ENCODE results near the gene MOK.

Gene MOK

GRCh38 chr14:102232348-102232625 is 72.7 kb downstream of the MOK start:
- no peak for DNase-seq (ENCODE audit: low read depth)
- TF ChIP-seq MYC (IDR thresholded peaks at IDR 0.05; ENCODE audit: low read depth, low read length) (no peak), POLR2A (IDR thresholded peaks at IDR 0.05; ENCODE audit: extremely low read depth, insufficient read length) (no peak)
- TF ChIP-seq, protein P1, sequence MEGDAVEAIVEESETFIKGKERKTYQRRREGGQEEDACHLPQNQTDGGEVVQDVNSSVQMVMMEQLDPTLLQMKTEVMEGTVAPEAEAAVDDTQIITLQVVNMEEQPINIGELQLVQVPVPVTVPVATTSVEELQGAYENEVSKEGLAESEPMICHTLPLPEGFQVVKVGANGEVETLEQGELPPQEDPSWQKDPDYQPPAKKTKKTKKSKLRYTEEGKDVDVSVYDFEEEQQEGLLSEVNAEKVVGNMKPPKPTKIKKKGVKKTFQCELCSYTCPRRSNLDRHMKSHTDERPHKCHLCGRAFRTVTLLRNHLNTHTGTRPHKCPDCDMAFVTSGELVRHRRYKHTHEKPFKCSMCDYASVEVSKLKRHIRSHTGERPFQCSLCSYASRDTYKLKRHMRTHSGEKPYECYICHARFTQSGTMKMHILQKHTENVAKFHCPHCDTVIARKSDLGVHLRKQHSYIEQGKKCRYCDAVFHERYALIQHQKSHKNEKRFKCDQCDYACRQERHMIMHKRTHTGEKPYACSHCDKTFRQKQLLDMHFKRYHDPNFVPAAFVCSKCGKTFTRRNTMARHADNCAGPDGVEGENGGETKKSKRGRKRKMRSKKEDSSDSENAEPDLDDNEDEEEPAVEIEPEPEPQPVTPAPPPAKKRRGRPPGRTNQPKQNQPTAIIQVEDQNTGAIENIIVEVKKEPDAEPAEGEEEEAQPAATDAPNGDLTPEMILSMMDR (IDR thresholded peaks at IDR 0.05; ENCODE audit: low read depth, low read length), result no peak
- TF ChIP-seq, protein P2, sequence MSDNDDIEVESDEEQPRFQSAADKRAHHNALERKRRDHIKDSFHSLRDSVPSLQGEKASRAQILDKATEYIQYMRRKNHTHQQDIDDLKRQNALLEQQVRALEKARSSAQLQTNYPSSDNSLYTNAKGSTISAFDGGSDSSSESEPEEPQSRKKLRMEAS (IDR thresholded peaks at IDR 0.05; ENCODE audit: low read depth, low read length), result no peak
- peak overlapping the region; percentile 85 for H3K4me3 ChIP-seq (ENCODE audit: low read depth, low read length)

- no peak for DNase-seq (ENCODE audit: low read depth)
- TF ChIP-seq, protein P2 (IDR thresholded peaks at IDR 0.05; ENCODE audit: low read depth, low read length), result no peak
- TF ChIP-seq MYC (IDR thresholded peaks at IDR 0.05; ENCODE audit: low read depth, low read length), result no peak
- no peak for TF ChIP-seq POLR2A (IDR thresholded peaks at IDR 0.05; ENCODE audit: extremely low read depth, insufficient read length)
- TF ChIP-seq, protein P1 (IDR thresholded peaks at IDR 0.05; ENCODE audit: low read depth, low read length), result no peak
- peak overlapping the region; percentile 16 for H3K4me3 ChIP-seq (ENCODE audit: low read depth, low read length)
These were observed 73.3 kb downstream of the MOK start for GRCh38 chr14:102231476-102232347.

- no peak overlapping the region for H3K4me3 ChIP-seq (ENCODE audit: low read depth, low read length)
- TF ChIP-seq, protein P2 (IDR thresholded peaks at IDR 0.05; ENCODE audit: low read depth, low read length), result no peak
- no peak for TF ChIP-seq POLR2A (IDR thresholded peaks at IDR 0.05; ENCODE audit: extremely low read depth, insufficient read length)
- TF ChIP-seq, protein P1 (IDR thresholded peaks at IDR 0.05; ENCODE audit: low read depth, low read length), result no peak
- DNase-seq (ENCODE audit: low read depth), result no peak
These were observed 74.3 kb downstream of the MOK start for GRCh38 chr14:102230481-102231210.

- no peak for TF ChIP-seq MYC (IDR thresholded peaks at IDR 0.05; ENCODE audit: low read depth, low read length)
- no peak for TF ChIP-seq POLR2A (IDR thresholded peaks at IDR 0.05; ENCODE audit: extremely low read depth, insufficient read length)
- TF ChIP-seq, protein P2 (IDR thresholded peaks at IDR 0.05; ENCODE audit: low read depth, low read length), result no peak
- TF ChIP-seq, protein P1 (IDR thresholded peaks at IDR 0.05; ENCODE audit: low read depth, low read length), result no peak
- no peak overlapping the region for H3K4me3 ChIP-seq (ENCODE audit: low read depth, low read length)
- DNase-seq (ENCODE audit: low read depth), result no peak
These were observed 75.2 kb downstream of the MOK start for GRCh38 chr14:102229739-102230092.

DNA sequence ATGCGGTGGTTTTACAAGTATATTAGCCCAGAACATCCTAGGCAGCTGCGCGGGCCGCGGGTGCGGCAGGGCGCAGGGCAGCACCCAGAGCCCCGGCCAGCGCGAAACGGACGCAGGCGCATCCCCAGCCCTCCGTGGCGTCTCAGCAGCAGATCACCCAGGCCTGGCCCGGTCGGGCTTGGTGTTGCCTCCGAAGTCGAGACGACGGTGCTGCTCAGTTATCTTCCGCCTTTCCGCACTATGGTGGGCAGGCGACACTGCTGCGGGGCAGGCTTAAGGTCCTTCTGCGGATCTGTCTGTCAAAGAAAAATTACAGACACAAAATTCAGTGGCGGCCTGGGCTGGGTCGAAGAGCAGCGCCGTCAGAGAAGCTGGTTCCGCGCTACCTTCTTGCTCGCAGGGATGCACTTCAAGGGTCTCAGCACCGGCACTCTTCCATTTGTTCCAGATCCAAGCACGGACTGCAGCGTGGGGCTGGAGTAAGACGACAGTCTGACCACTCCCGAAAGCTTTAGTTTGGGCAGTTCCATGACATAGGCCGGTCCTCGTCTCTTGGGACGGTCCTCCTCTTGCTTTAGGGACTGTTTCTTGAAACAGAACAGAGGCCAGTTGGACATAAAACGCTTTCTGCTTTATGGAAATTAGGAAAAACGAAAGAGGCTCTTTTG is 75.8 kb downstream of the MOK start:
- no peak overlapping the region for H3K4me3 ChIP-seq (ENCODE audit: low read depth, low read length)
- DNase-seq (ENCODE audit: low read depth), result no peak
- TF ChIP-seq, protein P2 (IDR thresholded peaks at IDR 0.05; ENCODE audit: low read depth, low read length), result no peak
- TF ChIP-seq, protein P1 (IDR thresholded peaks at IDR 0.05; ENCODE audit: low read depth, low read length), result no peak
- TF ChIP-seq POLR2A (IDR thresholded peaks at IDR 0.05; ENCODE audit: extremely low read depth, insufficient read length), result no peak
- no peak for TF ChIP-seq MYC (IDR thresholded peaks at IDR 0.05; ENCODE audit: low read depth, low read length)

All from NB4 (cell line).